HG02970 (cell line): ENCODE data around the gene MEG3.

Experiments
- ATAC-seq: cut with Tn5 transposase; IDR thresholded peaks from one replicate; pipeline ENCODE4 v1.9.1; 2021; ENCODE audit warnings: mild to moderate bottlenecking, moderate library complexity, moderate number of reproducible peaks; ENCODE audit not compliant: unreplicated experiment, low FRiP score

MEG3 gene

DNA sequence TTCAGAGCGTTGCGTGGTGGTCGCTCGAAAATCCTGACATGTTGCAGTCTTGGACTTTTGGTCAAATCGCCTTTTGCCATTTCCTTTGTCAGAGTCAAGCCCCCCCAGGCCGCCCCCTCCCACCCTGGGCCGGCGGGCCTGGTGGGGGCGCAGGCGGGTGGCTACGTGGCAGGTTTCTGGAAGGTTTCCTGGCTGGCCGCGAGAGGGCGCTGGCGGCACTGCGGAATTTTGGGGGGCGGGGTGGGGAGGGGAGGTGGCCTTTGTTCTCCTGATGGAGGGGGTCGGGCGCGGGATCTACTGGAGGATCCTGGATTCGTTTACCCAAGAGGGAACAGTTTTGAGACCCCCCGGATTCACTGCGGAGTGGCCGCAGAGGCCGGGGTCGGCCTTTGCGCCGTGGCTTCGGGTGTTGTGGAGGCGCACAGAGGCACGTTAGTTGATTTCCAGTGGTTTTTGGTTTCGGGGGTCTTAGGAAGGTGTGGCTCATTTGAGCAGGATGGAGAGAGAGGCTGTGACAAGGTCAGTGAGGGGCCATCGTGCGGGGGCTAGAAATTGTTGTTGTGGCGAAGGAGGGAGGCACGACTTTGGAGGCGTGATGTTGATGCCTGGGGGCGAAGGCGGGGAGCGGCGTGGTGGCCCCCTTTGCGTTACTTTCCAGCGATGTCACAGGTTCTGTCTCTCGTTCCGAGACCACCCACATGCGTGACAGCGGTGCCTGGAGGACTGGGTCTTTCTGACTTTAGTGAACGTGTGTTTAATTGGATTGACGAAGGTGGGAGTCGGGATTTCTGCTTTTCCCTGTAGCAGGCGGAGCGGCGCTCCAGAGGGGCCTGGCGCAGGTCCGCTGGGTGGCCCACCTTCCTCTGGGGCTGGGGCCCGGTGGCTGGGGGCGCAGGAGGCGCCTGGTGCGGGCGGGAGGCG, 1.4 kb downstream of the MEG3 start:
- ATAC-seq = no peak

DNA sequence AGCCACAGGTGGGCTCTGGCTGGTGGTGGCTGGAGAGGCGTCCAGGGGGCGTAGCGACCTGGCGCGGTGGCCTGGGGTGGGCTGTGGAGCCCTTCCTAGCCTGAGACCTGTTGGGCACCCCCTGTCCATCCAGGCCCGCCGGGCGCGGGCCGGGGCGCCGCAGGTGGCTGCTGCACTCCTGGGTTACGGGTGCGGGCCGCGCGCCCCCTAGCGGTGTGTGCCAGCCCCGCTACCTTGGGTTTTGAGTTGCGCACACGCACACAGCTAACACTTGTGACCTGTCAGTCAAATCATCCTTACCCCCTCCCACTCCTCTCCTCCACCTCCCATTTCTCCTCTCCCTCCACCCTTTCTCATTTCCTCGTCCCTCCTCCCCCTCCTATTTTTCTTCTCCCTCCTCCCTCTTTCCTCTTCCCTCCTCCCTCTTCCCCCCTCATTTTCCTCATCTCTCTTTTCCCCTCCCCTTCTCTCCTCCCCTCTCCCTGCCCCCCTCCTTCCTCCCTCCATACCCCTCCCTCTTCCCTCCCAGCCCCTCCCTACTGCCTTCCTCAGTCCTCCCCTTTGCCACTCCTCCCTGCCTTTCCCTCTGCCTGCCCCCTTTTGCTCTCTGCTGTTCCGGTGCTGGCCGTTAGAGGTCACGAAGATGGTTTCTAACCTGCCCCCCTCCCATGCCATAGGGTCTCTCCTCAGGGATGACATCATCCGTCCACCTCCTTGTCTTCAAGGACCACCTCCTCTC, 2.3 kb downstream of the MEG3 start:
- no peak for ATAC-seq

DNA sequence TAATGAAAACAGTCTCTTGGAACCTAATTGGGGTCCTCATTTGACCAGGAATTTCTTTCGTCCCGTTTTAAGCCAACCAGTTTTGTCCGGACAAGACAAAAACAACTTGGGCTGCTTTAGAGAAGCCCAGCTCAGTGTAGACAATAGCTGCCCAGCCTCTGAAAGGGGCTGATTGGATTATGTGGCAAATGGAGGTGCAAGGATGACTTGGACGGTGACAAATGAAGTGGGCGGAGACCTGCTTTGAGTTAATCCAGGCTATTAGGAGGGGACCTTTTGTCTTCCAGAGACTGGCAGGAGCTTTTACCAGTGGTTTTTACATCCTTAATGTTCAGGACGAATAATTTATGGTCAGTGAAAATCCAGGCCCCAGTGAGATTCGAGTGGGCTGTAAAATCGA, 4.8 kb downstream of the MEG3 start:
- no peak for ATAC-seq

DNA sequence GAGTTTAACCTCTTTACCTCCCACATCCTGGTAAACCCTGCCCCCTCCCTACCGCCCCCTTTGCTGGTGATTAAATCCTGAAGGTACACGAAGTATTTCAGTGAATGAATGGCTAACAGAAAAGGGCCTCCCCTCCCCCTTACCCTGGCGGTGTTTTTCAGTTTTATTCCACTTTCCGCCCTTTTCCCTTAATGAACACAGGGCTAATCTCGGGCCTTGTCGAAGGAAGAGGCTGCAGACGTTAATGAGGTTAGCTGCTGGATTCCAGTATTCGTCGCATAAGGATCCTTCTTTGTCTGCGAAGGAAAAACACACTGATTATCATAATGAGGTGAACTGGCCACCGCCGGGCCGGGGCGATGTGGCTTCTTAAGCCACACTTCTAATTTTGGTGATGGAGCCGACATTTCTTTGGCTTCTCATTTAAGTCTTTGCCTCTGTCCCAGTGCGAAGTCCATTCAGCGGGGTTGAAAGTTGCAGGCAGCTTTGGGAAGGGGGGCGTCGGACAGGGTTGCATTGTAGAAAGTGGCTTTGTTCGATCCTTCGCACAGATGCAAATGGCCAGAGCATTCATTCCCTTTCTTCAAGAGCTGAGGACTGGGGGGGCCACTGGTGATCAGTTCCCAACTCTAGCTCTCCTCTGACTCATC, 6.5 kb downstream of the MEG3 start:
- ATAC-seq = no peak

DNA sequence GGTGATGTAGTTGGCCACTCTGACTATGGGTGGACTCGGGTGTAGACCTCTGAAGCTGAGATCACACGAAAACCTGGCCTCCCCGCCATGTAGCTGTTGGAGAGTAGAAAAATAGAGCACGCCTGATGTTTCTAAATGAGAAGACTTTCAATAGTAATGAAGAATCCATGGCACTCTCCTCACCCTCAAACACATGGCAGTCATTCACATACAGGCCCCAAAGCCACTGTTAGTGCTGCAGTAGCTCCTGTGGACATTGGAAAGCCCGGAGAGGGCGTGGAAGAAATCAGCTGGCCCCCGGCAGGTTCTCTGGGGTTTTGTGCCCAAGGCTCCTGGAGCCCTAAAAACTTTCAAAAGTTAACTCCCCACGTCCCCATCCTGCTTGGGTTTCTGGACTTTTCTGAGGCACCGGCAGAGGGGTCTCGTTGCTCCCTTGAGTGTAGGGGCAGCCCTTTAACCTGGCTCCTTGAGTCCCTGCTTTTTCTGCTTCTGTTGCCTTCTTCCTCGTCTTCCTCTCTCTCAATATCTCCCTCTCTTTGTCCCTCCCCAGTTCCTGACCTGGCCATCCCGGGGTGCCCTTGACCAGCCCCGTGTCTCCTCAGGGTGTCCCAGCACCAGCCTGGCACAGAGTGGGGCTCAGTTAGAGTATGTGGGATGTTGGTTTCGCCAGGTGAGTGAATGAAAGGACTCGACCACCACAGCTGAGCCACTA, 8.3 kb downstream of the MEG3 start:
- no peak for ATAC-seq

DNA sequence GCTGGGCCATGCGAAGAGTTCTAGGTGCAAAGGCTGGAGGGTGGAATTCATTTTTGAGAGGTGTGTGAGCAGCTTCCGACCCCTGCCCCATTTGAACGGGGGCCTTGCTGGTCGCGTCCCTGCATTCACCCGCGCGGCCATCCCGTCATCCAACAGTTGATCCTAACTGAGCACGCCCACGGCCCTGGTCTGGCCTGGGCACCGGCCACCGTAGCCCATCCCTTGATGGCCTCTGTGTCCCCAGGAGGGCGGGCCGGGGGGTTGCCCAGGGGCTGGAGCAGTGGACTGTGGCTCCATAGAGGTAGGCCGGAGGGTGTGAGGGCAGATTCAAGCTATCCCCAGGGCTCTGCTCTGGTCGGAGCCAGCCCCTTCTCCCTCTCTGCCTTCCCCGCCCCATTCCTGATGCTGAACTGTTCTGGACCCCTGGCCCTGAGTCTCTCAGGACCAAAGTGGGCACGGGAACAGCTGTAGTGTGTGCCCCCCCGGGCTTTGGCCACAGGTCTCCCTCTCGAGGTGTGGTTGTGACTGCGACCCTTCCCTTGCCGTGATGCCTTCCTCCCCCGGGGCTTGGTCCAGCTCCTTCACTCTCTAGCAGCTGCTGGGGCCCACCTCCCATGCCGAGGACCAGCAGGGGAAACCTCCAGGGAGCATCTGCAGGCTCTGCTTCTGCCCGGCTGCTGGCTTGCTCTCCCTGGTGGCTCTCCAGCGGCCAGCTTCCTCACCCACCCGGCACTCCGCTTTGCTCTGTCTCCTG, 9.1 kb downstream of the MEG3 start:
- ATAC-seq = no peak

DNA sequence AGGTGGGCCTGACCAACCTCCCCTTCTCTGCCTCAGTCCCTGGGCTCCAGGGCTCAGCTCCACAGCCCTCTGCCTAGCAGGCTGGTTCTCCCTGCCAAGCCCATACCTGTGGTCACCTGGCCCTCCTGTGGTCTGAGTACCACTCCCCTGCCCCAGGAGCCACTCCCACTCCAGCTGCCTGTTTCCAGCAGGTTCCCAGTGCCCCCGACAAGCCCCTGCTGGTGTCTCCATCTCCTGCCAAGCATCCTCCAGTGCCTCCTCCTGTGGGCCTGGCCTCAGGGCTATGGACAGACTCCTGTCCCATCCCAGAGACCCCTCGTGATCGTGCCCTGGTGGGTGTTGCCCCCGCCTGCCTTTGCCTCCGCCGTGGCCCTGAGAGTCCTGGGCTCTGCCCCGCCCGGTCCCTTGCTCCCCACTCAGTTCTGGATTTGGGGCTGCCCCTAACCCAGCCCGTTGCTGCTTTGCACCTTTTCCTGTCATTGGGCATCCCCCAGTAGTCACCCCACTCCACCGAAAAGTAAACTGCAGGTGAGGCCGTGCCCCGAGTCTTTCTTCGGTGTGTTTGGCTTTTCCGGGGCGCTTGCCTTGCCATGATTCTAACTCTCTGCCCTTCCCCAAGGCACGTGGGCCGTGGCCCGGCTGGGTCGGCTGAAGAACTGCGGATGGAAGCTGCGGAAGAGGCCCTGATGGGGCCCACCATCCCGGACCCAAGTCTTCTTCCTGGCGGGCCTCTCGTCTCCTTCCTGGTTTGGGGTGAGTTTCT, 9.8 kb downstream of the MEG3 start:
- no peak for ATAC-seq

GRCh38 chr14:100836311-100836805, 10.4 kb downstream of the MEG3 start:
- no peak for ATAC-seq

GRCh38 chr14:100836941-100837804, 11.3 kb downstream of the MEG3 start:
- ATAC-seq = no peak

DNA sequence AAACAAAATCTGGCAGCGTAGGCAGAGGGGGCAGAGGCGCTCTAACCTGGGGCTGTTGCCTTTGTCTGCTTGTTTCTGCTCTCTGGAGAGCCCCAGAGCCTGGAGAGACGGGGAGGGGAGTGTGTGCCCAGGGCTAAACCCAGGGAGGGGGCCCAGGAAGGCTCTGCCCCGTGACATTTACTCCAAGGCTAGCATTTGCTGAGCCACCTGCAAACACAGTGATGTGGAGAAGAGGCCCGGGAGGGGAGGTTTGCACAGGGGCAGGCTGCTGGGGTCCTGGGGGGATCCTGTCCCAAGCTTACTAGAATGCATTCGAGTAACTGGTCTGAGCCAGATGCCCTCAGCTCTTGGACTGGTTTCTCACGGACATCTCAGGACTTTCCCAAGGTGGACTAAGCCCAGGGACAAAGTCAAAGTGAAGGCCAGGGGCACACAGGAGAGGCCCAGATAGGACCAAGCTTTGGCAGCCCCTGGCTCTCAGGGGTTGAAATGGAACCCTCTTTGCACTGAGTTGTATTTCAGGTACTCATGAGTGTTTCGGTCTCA, 12.0 kb downstream of the MEG3 start:
- no peak for ATAC-seq

GRCh38 chr14:100838493-100839314, 12.8 kb downstream of the MEG3 start:
- no peak for ATAC-seq

DNA sequence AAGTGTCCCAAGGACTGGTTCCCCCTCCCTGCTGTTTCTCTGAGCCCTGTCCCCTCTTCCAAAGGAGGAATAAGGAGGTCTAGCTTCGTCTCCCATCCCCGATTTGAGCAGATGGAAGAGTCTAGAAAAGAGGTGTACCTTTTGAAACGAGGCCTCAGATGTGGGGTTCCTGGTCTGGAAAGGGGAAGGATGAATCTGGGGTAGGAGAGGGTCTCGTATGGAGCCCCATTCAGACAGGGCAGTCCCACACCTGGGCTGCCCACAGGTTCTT, 13.3 kb downstream of the MEG3 start:
- no peak for ATAC-seq

DNA sequence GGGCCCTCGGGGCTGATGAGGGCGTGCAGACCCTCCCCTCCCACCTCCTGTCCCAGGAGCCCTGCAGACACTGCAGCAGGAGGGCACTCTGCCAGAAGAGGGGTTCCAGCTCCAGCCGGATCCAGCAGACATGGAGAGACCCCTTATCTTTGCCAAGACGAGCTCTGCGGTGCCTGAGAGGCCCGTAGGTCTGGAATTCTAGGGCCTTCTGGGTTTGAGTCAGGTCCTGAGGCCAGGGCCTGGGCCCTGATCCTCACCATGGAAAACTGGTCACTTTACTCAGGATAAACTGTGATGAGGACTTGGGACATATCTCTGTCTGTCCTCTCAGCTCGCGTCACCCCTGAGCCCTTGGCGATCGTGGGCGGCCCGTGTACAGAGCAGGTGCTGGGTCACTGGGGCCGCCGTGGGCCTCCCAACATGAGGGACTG, 13.8 kb downstream of the MEG3 start:
- no peak for ATAC-seq

GRCh38 chr14:100840286-100841065, 14.6 kb downstream of the MEG3 start:
- no peak for ATAC-seq

GRCh38 chr14:100841066-100841760, 15.3 kb downstream of the MEG3 start:
- ATAC-seq = no peak
